ENCODE data around the gene SPON2. TPM values are rescaled to one million over a fixed set of nuclear protein-coding genes. Genes with fewer than 3 reads are reported as not detected.

The SPON2 gene
- total and polyA plus RNA-seq, 2 of the 4 experiments (the other 2 are of a cell fraction) = 21.1 to 177 TPM

DNA sequence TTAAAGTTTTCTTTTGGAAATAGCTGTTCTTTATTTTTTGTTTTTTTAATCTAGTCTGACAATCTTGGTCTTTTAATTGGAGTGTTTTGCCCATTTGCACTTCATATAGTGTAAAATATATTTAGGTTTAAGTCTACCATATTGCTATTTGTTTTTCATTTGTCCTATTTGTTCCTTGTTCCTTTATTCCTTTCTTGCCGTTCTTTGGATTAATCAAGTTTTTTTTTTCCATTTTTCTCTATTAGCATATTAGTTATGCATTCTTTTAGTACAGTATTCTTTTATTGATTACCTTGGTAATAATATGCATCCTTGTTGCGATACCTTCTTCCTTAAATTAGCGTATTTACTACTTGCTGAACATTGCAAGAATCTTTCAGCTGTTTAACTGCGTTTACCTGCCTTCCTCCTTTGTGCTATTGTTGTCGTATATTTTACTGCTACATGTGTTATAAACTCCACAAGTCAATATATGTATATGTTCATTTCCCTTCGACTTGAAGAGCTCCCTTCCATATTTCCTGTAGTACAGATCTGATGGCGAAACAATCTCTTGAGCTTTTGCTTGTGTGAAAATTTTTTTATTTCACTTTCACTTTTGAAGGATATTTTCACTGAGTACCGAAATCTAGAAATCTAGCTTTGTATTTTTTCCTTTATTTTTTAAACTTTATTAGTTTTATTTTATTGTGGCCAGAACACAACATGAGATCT lies 35.2 kb downstream of the SPON2 start:
- DNase-seq (no peak), ATAC-seq (ENCODE audit: low read depth) (no peak)
- Histone ChIP-seq H3K4me3 (ENCODE audit: insufficient read depth, low read depth, low read length) (no peak overlapping the region), H3K27ac (ENCODE audit: insufficient read depth, low read length) (no peak overlapping the region), H3K18ac (ENCODE audit: low read depth, low read length) (no peak overlapping the region), H4K5ac (ENCODE audit: low read depth, low read length) (no peak overlapping the region), H3K4me2 (ENCODE audit: low read depth, low read length) (peak overlapping the region; percentile 15; the same call in 1 of the 2 replicates), H3K14ac (replicated peaks; ENCODE audit: low read depth, low read length) (no peak overlapping the region), H4K91ac (ENCODE audit: insufficient read depth, low read depth, low read length) (no peak overlapping the region), H2BK120ac (ENCODE audit: low read depth, low read length) (no peak overlapping the region), H3K9ac (ENCODE audit: low read depth, low read length) (no peak overlapping the region), H3K4ac (ENCODE audit: low read depth, low read length) (no peak overlapping the region), H2BK5ac (ENCODE audit: low read depth, low read length, poor library complexity, severe bottlenecking) (no peak overlapping the region), H3K23ac (ENCODE audit: low read depth, low read length) (no peak overlapping the region), H2AK9ac (replicated peaks; ENCODE audit: low read depth, low read length, poor library complexity) (no peak overlapping the region), H2AFZ (replicated peaks; ENCODE audit: low read length, poor library complexity) (no peak overlapping the region), H4K8ac (ENCODE audit: low read depth in 2 of 2, low read length in 2 of 2) (no peak overlapping the region), H3K79me1 (ENCODE audit: low read depth in 1 of 2, low read length in 2 of 2) (no peaks in the 10 kb centered on the region), H2BK15ac (ENCODE audit: low read depth, low read length) (no peak overlapping the region), H3K36me3 (ENCODE audit: control insufficient read depth, insufficient read depth, low read length) (no peaks in the 10 kb centered on the region), H3K9me3 (ENCODE audit: control insufficient read depth, insufficient read depth, low read length) (peaks cover 2% of the 10 kb centered on the region; the same call in 1 of the 2 replicates), H3K9me1 (ENCODE audit: insufficient read depth, low read length) (no peaks in the 10 kb centered on the region; the same call in 1 of the 2 replicates), H4K20me1 (ENCODE audit: insufficient read depth, low read length) (no peaks in the 10 kb centered on the region), H2AK5ac (ENCODE audit: low read depth, low read length) (no peak overlapping the region), H3K56ac (ENCODE audit: extremely low read depth, insufficient read depth, low read length) (no peak overlapping the region), H2BK20ac (ENCODE audit: low read depth, low read length) (no peak overlapping the region), H3K4me1 (ENCODE audit: control insufficient read depth, insufficient read depth, low read length) (no peaks in the 10 kb centered on the region), H3K27me3 (ENCODE audit: control insufficient read depth, insufficient read depth, low read length) (peaks cover 14% of the 10 kb centered on the region)
- ChIA-PET POLR2A (ENCODE audit: unreplicated experiment) (no interaction called here), CTCF (interaction anchor here (0.8 to 1.0 kb wide), 2 partner anchors 97 to 130 kb away, joined by 3 to 9 read pairs; no protein-coding TSS in a partner anchor)
- intact Hi-C loops (cut with micrococcal nuclease) = no loop called here
- BruUV-seq (replicated peaks) = no TSS peak
- in situ Hi-C loops (cut with MboI; ENCODE audit: low sequenced_read_pairs) = no loop called here
- no CpG with 5 or more reads among the region's 8 CpGs for WGBS, 2 experiments (ENCODE audit: extremely low coverage in 2 of 2, insufficient read length in 1 of 2)
- dilution Hi-C loops (cut with HindIII; ENCODE audit: low sequenced_read_pairs, unreplicated experiment) = no loop called here
- TF ChIP-seq RAD21 (IDR thresholded peaks at IDR 0.05; ENCODE audit: low read length) (no peak), MXI1 (IDR thresholded peaks at IDR 0.05; ENCODE audit: borderline replicate concordance, low read depth, low read length) (no peak)

Measured in IMR-90 (cell line).